CD4-positive, alpha-beta T cell (primary cell): ENCODE results near the gene MYOZ1. TPM values are rescaled to one million over a fixed set of nuclear protein-coding genes. Genes with fewer than 3 reads are reported as not detected.
"Not testable (repeated sequence)": the region's sequence is repeated elsewhere in the genome, so short reads cannot be mapped to it uniquely, and the experiment has no call there.

Experiments used
- ATAC-seq: fragments of 200-7000 bp; cut with Tn5 transposase; one replicate; pipeline ENCODE4 v1.10.0; 2022; ENCODE audit warnings: mild to moderate bottlenecking; ENCODE audit not compliant: poor library complexity
- CTCF ChIA-PET: fragments of 350-600 bp; sonication (Branson Sonifier 250); formaldehyde crosslinking; loops from one replicate; lab custom pipeline; 2021; ENCODE audit warnings: antibody characterized with exemption, inconsistent platforms; lab: Charles Lee
- POLR2A ChIA-PET: fragments of 350-600 bp; sonication (Branson Sonifier 250); formaldehyde crosslinking; loops from one replicate; lab custom pipeline; 2021; ENCODE audit warnings: antibody characterized with exemption, inconsistent platforms; lab: Charles Lee
- DNase-seq, 14 experiments: peaks; one replicate each; pipeline ENCODE4 v3.0.0-alpha.2; 2013 to 2020; ENCODE audit warnings: mixed read lengths in 2 of 14
- H3K27ac ChIP-seq, 2 donors: one replicate each; pipeline versions ENCODE4 v1.5.1 to v1.7.0; 2013; ENCODE audit warnings: low read length in 2 of 2, low read depth in 1 of 2, mild to moderate bottlenecking in 1 of 2
- H3K27me3 ChIP-seq, 2 experiments: 1 replicate in 1 of 2; 2 replicates in 1 of 2; pipeline versions ENCODE4 v1.6.1 to v1.7.0; 2013; ENCODE audit warnings: low read length in 2 of 2, control low read depth in 1 of 2, mild to moderate bottlenecking in 1 of 2, moderate library complexity in 1 of 2; ENCODE audit not compliant: insufficient read depth in 2 of 2, control insufficient read depth in 1 of 2
- H3K36me3 ChIP-seq: one replicate; pipeline ENCODE4 v1.6.1; 2013; ENCODE audit warnings: low read length, control low read depth; ENCODE audit not compliant: insufficient read depth
- H3K4me1 ChIP-seq: one replicate; pipeline ENCODE4 v1.6.1; 2013; ENCODE audit warnings: low read length, control low read depth; ENCODE audit not compliant: insufficient read depth
- H3K4me3 ChIP-seq: one replicate; pipeline ENCODE4 v1.5.1; 2013; ENCODE audit warnings: mild to moderate bottlenecking, low read length, moderate library complexity
- H3K9me3 ChIP-seq, 2 experiments: 1 replicate in 1 of 2; 2 replicates in 1 of 2; pipeline versions ENCODE4 v1.6.1 to v1.7.0; 2013; ENCODE audit warnings: low read length in 2 of 2, mild to moderate bottlenecking in 2 of 2, control low read depth in 1 of 2, moderate library complexity in 1 of 2; ENCODE audit not compliant: control insufficient read depth in 1 of 2, insufficient read depth in 1 of 2
- H3K27ac Mint-ChIP-seq: one replicate; pipeline ENCODE4 v1.8.0; 2020; ENCODE audit warnings: mixed read lengths
- H3K27me3 Mint-ChIP-seq: one replicate; pipeline ENCODE4 v1.8.0; 2021; ENCODE audit warnings: mixed read lengths
- H3K36me3 Mint-ChIP-seq: one replicate; pipeline ENCODE4 v1.8.0; 2021; ENCODE audit warnings: low read depth, mixed read lengths
- H3K4me1 Mint-ChIP-seq: one replicate; pipeline ENCODE4 v1.8.0; 2021; ENCODE audit warnings: low read depth, mixed read lengths
- H3K4me3 Mint-ChIP-seq: one replicate; pipeline ENCODE4 v1.8.0; 2020; ENCODE audit warnings: mild to moderate bottlenecking, mixed read lengths
- H3K9me3 Mint-ChIP-seq: one replicate; pipeline ENCODE4 v1.8.0; 2020; ENCODE audit warnings: mixed read lengths
- CTCF ChIP-seq: fragments of 200-600 bp; IDR thresholded peaks from one replicate; pipeline ENCODE4 v1.8.0; 2022; ENCODE audit warnings: antibody characterized with exemption, mild to moderate bottlenecking
- intact Hi-C, 2 experiments: fragments of 100-400 bp; cut with DNase I in 1 of 2; cut with micrococcal nuclease in 1 of 2; formaldehyde crosslinking; loops; one replicate each; pipeline versions ENCODE4 v1.15.1 to v1.9.0; 2023 to 2025; cut with DNase I, micrococcal nuclease
- polyA plus RNA-seq, 2 donors: library from polyadenylated mRNA; unstranded; fragments of 120-200 nt; gene quantifications; one replicate each; pipeline ENCODE4 v1.2.1, GENCODE V29; 2013
- total RNA-seq, 174 experiments: library from RNA in 2 of 174; stranded (reverse) in 2 of 174; gene quantifications; one replicate each; pipeline ENCODE4 v1.2.3 and lab custom pipeline; 2021 to 2026

The MYOZ1 gene
- total RNA-seq, result not detected
- not detected for polyA plus RNA-seq (2013, experiment 1 of 2)
- 9.0 TPM for polyA plus RNA-seq (2013, experiment 2 of 2)
- total RNA-seq (lab: John Stamatoyannopoulos, UW), result 0 to 0.13 (median 0) reads per million in 172 experiments

GRCh38 chr10:73641328-73642060 is at the start of gene MYOZ1:
Gene MYOZ1, minus strand, starts transcription at chr10:73641474. Its CDS starts 1,457 bp downstream, at chr10:73640017.
- CTCF ChIA-PET, result interaction anchor here (0.7 kb wide), 1 partner anchor 1235 kb away, joined by 3 read pairs; no protein-coding TSS in a partner anchor
- H3K27ac ChIP-seq, result no peak within 1 kb of the TSS
- no peaks in the 10 kb centered on the region for H3K9me3 ChIP-seq
- H3K4me3 Mint-ChIP-seq, result no peak within 1 kb of the TSS
- DNase-seq, result no peak
- no peak within 1 kb of the TSS for H3K4me3 ChIP-seq
- H3K4me1 ChIP-seq, result peaks cover 11% of the 10 kb centered on the region
- H3K36me3 Mint-ChIP-seq, result no peaks in the 10 kb centered on the region
- H3K27ac Mint-ChIP-seq, result no peak within 1 kb of the TSS
- peaks cover 5% of the 10 kb centered on the region for H3K4me1 Mint-ChIP-seq
- intact Hi-C loops, result loop anchor here (5.0 kb wide), 2 partner anchors 379 to 389 kb away; partner anchors contain the start of gene MRPS16 (in 1 of the 2)
- peaks cover 16% of the 10 kb centered on the region for H3K27me3 Mint-ChIP-seq
- H3K9me3 Mint-ChIP-seq, result no peaks in the 10 kb centered on the region
- TF ChIP-seq CTCF, result no peak
- no peak for ATAC-seq
- peaks cover 0 to 4% of the 10 kb centered on the region in 2 experiments for H3K27me3 ChIP-seq
- H3K36me3 ChIP-seq, result no peaks in the 10 kb centered on the region
- POLR2A ChIA-PET, result no interaction called here

GRCh38 chr10:73690755-73691154 is 49.5 kb upstream of the MYOZ1 start:
- H3K36me3 ChIP-seq, ATAC-seq, H3K27me3 ChIP-seq, H3K9me3 ChIP-seq, CTCF ChIA-PET, H3K27ac Mint-ChIP-seq, H3K4me1 ChIP-seq, H3K4me3 ChIP-seq, H3K9me3 Mint-ChIP-seq, H3K27me3 Mint-ChIP-seq, intact Hi-C loops, DNase-seq, POLR2A ChIA-PET, H3K4me3 Mint-ChIP-seq, H3K4me1 Mint-ChIP-seq, H3K27ac ChIP-seq: not testable (repeated sequence)
- H3K36me3 Mint-ChIP-seq, result peaks cover 17% of the 10 kb centered on the region

- H3K36me3 Mint-ChIP-seq, result peaks cover 21% of the 10 kb centered on the region
- H3K27ac ChIP-seq, H3K36me3 ChIP-seq, DNase-seq, H3K27me3 ChIP-seq, H3K27ac Mint-ChIP-seq, POLR2A ChIA-PET, H3K27me3 Mint-ChIP-seq, intact Hi-C loops, H3K4me1 ChIP-seq, H3K9me3 ChIP-seq, H3K4me3 ChIP-seq, H3K4me3 Mint-ChIP-seq, H3K9me3 Mint-ChIP-seq, H3K4me1 Mint-ChIP-seq, ATAC-seq, CTCF ChIA-PET: not testable (repeated sequence)
These were observed 48.3 kb upstream of the MYOZ1 start for GRCh38 chr10:73689596-73689995.

GRCh38 chr10:73687641-73688040 is 46.4 kb upstream of the MYOZ1 start:
- H3K9me3 Mint-ChIP-seq, H3K27me3 ChIP-seq, H3K4me1 ChIP-seq, H3K4me1 Mint-ChIP-seq, H3K9me3 ChIP-seq, H3K27ac ChIP-seq, POLR2A ChIA-PET, DNase-seq, H3K27me3 Mint-ChIP-seq, H3K4me3 ChIP-seq, CTCF ChIA-PET, H3K27ac Mint-ChIP-seq, intact Hi-C loops, ATAC-seq, H3K4me3 Mint-ChIP-seq, H3K36me3 ChIP-seq: not testable (repeated sequence)
- peaks cover 17% of the 10 kb centered on the region for H3K36me3 Mint-ChIP-seq

GRCh38 chr10:73674546-73674945 is 33.3 kb upstream of the MYOZ1 start:
- H3K27me3 Mint-ChIP-seq, H3K9me3 Mint-ChIP-seq, intact Hi-C loops, H3K27ac ChIP-seq, DNase-seq, H3K27me3 ChIP-seq, H3K36me3 Mint-ChIP-seq, H3K36me3 ChIP-seq, H3K4me1 ChIP-seq, H3K4me3 Mint-ChIP-seq, POLR2A ChIA-PET, H3K9me3 ChIP-seq, H3K4me3 ChIP-seq, H3K4me1 Mint-ChIP-seq, H3K27ac Mint-ChIP-seq, CTCF ChIA-PET, ATAC-seq: not testable (repeated sequence)

GRCh38 chr10:73668378-73668777 is 27.1 kb upstream of the MYOZ1 start:
- CTCF ChIA-PET, POLR2A ChIA-PET, ATAC-seq, H3K9me3 Mint-ChIP-seq, H3K36me3 ChIP-seq, H3K27me3 Mint-ChIP-seq, H3K27ac Mint-ChIP-seq, DNase-seq, H3K27ac ChIP-seq, intact Hi-C loops, H3K4me1 Mint-ChIP-seq, H3K4me1 ChIP-seq, H3K4me3 Mint-ChIP-seq, H3K4me3 ChIP-seq, H3K9me3 ChIP-seq, H3K36me3 Mint-ChIP-seq, H3K27me3 ChIP-seq: not testable (repeated sequence)
